Activated naive CD4-positive, alpha-beta T cell treated with anti-CD3 and anti-CD28 coated beads for 36 hours (primary cell): Measurements from ENCODE around the gene TM9SF1. TPM values are rescaled to one million over a fixed set of nuclear protein-coding genes. Genes with fewer than 3 reads are reported as not detected.
"Not testable (repeated sequence)": the region's sequence is repeated elsewhere in the genome, so short reads cannot be mapped to it uniquely, and the experiment has no call there.

Experiments used
- CTCF ChIA-PET: fragments of 350-600 bp; sonication (Branson Sonifier 250); formaldehyde crosslinking; loops from one replicate; lab custom pipeline; 2021; ENCODE audit warnings: antibody characterized with exemption; lab: Charles Lee
- DNase-seq: peaks from one replicate; pipeline ENCODE4 v3.0.0-alpha.2; 2020
- H3K27ac Mint-ChIP-seq: one replicate; pipeline ENCODE4 v1.8.0; 2021; ENCODE audit warnings: mild to moderate bottlenecking, mixed read lengths
- H3K27me3 Mint-ChIP-seq: one replicate; pipeline ENCODE4 v1.8.0; 2021; ENCODE audit warnings: low read depth, mixed read lengths
- H3K36me3 Mint-ChIP-seq: one replicate; pipeline ENCODE4 v1.8.0; 2021; ENCODE audit warnings: low read depth, mixed read lengths
- H3K4me1 Mint-ChIP-seq: one replicate; pipeline ENCODE4 v1.8.0; 2021; ENCODE audit warnings: low read depth, mixed read lengths
- H3K4me3 Mint-ChIP-seq: one replicate; pipeline ENCODE4 v1.8.0; 2021; ENCODE audit warnings: mild to moderate bottlenecking, moderate library complexity, mixed read lengths
- H3K9me3 Mint-ChIP-seq: one replicate; pipeline ENCODE4 v1.8.0; 2021; ENCODE audit warnings: mixed read lengths
- intact Hi-C: fragments of 100-400 bp; cut with micrococcal nuclease; formaldehyde crosslinking; loops from one replicate; pipeline ENCODE4 v1.15.1; 2023
- total RNA-seq, 2 experiments: library from RNA; stranded (reverse); gene quantifications; one replicate each; pipeline ENCODE4 v1.2.3, GENCODE V29; 2021

The TM9SF1 gene
- total RNA-seq, 2 experiments from 2014 or later, result 14.7 to 15.1 TPM

- H3K27me3 Mint-ChIP-seq, result no peaks in the 10 kb centered on the region
- intact Hi-C loops, result loop anchor here (10.0 kb wide), 1 partner anchor 456 kb away; no protein-coding TSS in a partner anchor
- no peak overlapping the region for H3K27ac Mint-ChIP-seq
- H3K36me3 Mint-ChIP-seq, result no peaks in the 10 kb centered on the region
- no peak overlapping the region for H3K4me3 Mint-ChIP-seq
- no peak for DNase-seq
- peaks cover 18% of the 10 kb centered on the region for H3K4me1 Mint-ChIP-seq
- no peaks in the 10 kb centered on the region for H3K9me3 Mint-ChIP-seq
- CTCF ChIA-PET, result interaction anchor here (0.6 to 2.2 kb wide), 3 partner anchors 24 to 94 kb away, joined by 3 to 10 read pairs (median 5); partner anchors contain the start of gene TINF2
Measured at GRCh38 chr14:24219080-24219479, 23.8 kb upstream of the TM9SF1 start.

GRCh38 chr14:24216876-24217275, 21.6 kb upstream of the TM9SF1 start:
- not testable (repeated sequence) for H3K9me3 Mint-ChIP-seq, DNase-seq, H3K27me3 Mint-ChIP-seq, H3K27ac Mint-ChIP-seq, H3K36me3 Mint-ChIP-seq, H3K4me3 Mint-ChIP-seq
- H3K4me1 Mint-ChIP-seq, result peaks cover 35% of the 10 kb centered on the region
- intact Hi-C loops, result loop anchor here (1.0 to 10.0 kb wide), 7 partner anchors 25 to 458 kb away; partner anchors contain the start of genes IRF9, RABGGTA and TINF2
- CTCF ChIA-PET, result interaction anchor here (0.9 to 6.8 kb wide), 4 partner anchors 76 to 220 kb away, joined by 3 to 64 read pairs (median 22); partner anchors contain the start of genes CIDEB and LTB4R2

GRCh38 chr14:24216345-24216699, 21.1 kb upstream of the TM9SF1 start:
- Mint-ChIP-seq H3K36me3 (peaks cover 13% of the 10 kb centered on the region), H3K27ac (peak overlapping the region; percentile 96), H3K27me3 (no peaks in the 10 kb centered on the region), H3K4me3 (peak overlapping the region; percentile 86), H3K9me3 (no peaks in the 10 kb centered on the region), H3K4me1 (peaks cover 41% of the 10 kb centered on the region)
- intact Hi-C loops, result loop anchor here (1.0 to 10.0 kb wide), 7 partner anchors 26 to 458 kb away; partner anchors contain the start of genes IRF9, RABGGTA and TINF2
- CTCF ChIA-PET, result interaction anchor here (0.6 to 6.8 kb wide), 20 partner anchors 9 to 389 kb away, joined by 3 to 64 read pairs (median 4); partner anchors contain the start of genes CIDEB, DHRS1, LTB4R and LTB4R2
- no peak for DNase-seq

GRCh38 chr14:24215495-24216344, 20.5 kb upstream of the TM9SF1 start, which contains the start of gene MDP1:
Gene MDP1, minus strand, starts transcription at chr14:24216066. Its CDS starts 111 bp downstream, at chr14:24215955.
- intact Hi-C loops, result loop anchor here (1.0 to 10.0 kb wide), 7 partner anchors 27 to 459 kb away; partner anchors contain the start of genes IRF9, RABGGTA and TINF2
- H3K36me3 Mint-ChIP-seq, result peaks cover 15% of the 10 kb centered on the region
- no peaks in the 10 kb centered on the region for H3K9me3 Mint-ChIP-seq
- peaks cover 45% of the 10 kb centered on the region for H3K4me1 Mint-ChIP-seq
- peak within 1 kb of the TSS; percentile 86 for H3K4me3 Mint-ChIP-seq
- CTCF ChIA-PET, result interaction anchor here (0.6 to 6.8 kb wide), 25 partner anchors 8 to 489 kb away, joined by 3 to 64 read pairs (median 4); partner anchors contain the start of genes CIDEB, DHRS1, LTB4R and LTB4R2
- H3K27me3 Mint-ChIP-seq, result no peaks in the 10 kb centered on the region
- H3K27ac Mint-ChIP-seq, result peak within 1 kb of the TSS; percentile 96
- DNase-seq, result peak; percentile 93

GRCh38 chr14:24213866-24214662, 18.8 kb upstream of the TM9SF1 start:
- Mint-ChIP-seq H3K9me3 (no peaks in the 10 kb centered on the region), H3K27ac (peak overlapping the region; percentile 96), H3K27me3 (no peaks in the 10 kb centered on the region), H3K4me3 (peak overlapping the region; percentile 92), H3K36me3 (peaks cover 27% of the 10 kb centered on the region), H3K4me1 (peaks cover 51% of the 10 kb centered on the region)
- intact Hi-C loops, result loop anchor here (1.0 to 10.0 kb wide), 13 partner anchors 18 to 461 kb away; partner anchors contain the start of genes DCAF11, DHRS1, EMC9 and GMPR2
- CTCF ChIA-PET, result interaction anchor here (0.6 to 6.8 kb wide), 12 partner anchors 10 to 570 kb away, joined by 3 to 64 read pairs (median 5); partner anchors contain the start of genes CIDEB, IRF9, LTB4R2 and TINF2
- no peak for DNase-seq

- Mint-ChIP-seq H3K27me3 (no peaks in the 10 kb centered on the region), H3K9me3 (no peaks in the 10 kb centered on the region), H3K4me3 (peak within 1 kb of the TSS; percentile 92), H3K27ac (peak within 1 kb of the TSS; percentile 96), H3K36me3 (peaks cover 28% of the 10 kb centered on the region), H3K4me1 (peaks cover 51% of the 10 kb centered on the region)
- CTCF ChIA-PET, result interaction anchor here (0.6 to 6.8 kb wide), 11 partner anchors 18 to 218 kb away, joined by 3 to 64 read pairs (median 6); partner anchors contain the start of genes CIDEB, IRF9, LTB4R2 and TINF2
- peak; percentile 98 for DNase-seq
- intact Hi-C loops, result loop anchor here (1.0 to 10.0 kb wide), 13 partner anchors 18 to 462 kb away; partner anchors contain the start of genes DCAF11, DHRS1, EMC9 and GMPR2
Measured at GRCh38 chr14:24212924-24213865, 18.0 kb upstream of the TM9SF1 start, which contains the start of gene CHMP4A. Gene CHMP4A, minus strand, starts transcription at chr14:24213488. Its CDS starts 49 bp downstream, at chr14:24213439.

GRCh38 chr14:24211311-24211710, 16.1 kb upstream of the TM9SF1 start:
- CTCF ChIA-PET, result interaction anchor here (0.7 to 6.8 kb wide), 3 partner anchors 35 to 96 kb away, joined by 3 to 64 read pairs (median 5); partner anchors contain the start of gene CIDEB
- no peak overlapping the region for H3K4me3 Mint-ChIP-seq
- peak overlapping the region; percentile 96 for H3K27ac Mint-ChIP-seq
- H3K9me3 Mint-ChIP-seq, result no peaks in the 10 kb centered on the region
- H3K27me3 Mint-ChIP-seq, result no peaks in the 10 kb centered on the region
- intact Hi-C loops, result loop anchor here (10.0 kb wide), 1 partner anchor 463 kb away; no protein-coding TSS in a partner anchor
- H3K36me3 Mint-ChIP-seq, result peaks cover 45% of the 10 kb centered on the region
- peaks cover 60% of the 10 kb centered on the region for H3K4me1 Mint-ChIP-seq
- DNase-seq, result no peak

GRCh38 chr14:24207625-24208024, 12.4 kb upstream of the TM9SF1 start:
- intact Hi-C loops, result no loop called here
- no peak for DNase-seq
- H3K27ac Mint-ChIP-seq, result no peak overlapping the region
- no peak overlapping the region for H3K4me3 Mint-ChIP-seq
- peaks cover 58% of the 10 kb centered on the region for H3K36me3 Mint-ChIP-seq
- CTCF ChIA-PET, result interaction anchor here (1.2 to 2.1 kb wide), 2 partner anchors 8 to 224 kb away, joined by 4 to 5 read pairs; partner anchors contain the start of gene MDP1
- H3K27me3 Mint-ChIP-seq, result no peaks in the 10 kb centered on the region
- peaks cover 31% of the 10 kb centered on the region for H3K4me1 Mint-ChIP-seq
- peaks cover 5% of the 10 kb centered on the region for H3K9me3 Mint-ChIP-seq

GRCh38 chr14:24207104-24207551, 11.9 kb upstream of the TM9SF1 start:
- no peak overlapping the region for H3K4me3 Mint-ChIP-seq
- no peaks in the 10 kb centered on the region for H3K27me3 Mint-ChIP-seq
- peaks cover 7% of the 10 kb centered on the region for H3K9me3 Mint-ChIP-seq
- CTCF ChIA-PET, result interaction anchor here (1.2 to 2.1 kb wide), 2 partner anchors 9 to 225 kb away, joined by 4 to 5 read pairs; partner anchors contain the start of gene MDP1
- DNase-seq, result no peak
- peaks cover 59% of the 10 kb centered on the region for H3K36me3 Mint-ChIP-seq
- peaks cover 29% of the 10 kb centered on the region for H3K4me1 Mint-ChIP-seq
- intact Hi-C loops, result no loop called here
- peak overlapping the region; percentile 13 for H3K27ac Mint-ChIP-seq
